Measurements from ENCODE around the gene PCBP3. TPM values are rescaled to one million over a fixed set of nuclear protein-coding genes. Genes with fewer than 3 reads are reported as not detected.

Gene PCBP3
- total RNA-seq, 2 donors from 2014 or later, result 11.6 to 16.5 TPM

GRCh38 chr21:45939521-45940045 lies 296.1 kb downstream of the PCBP3 start:
- Mint-ChIP-seq H3K27ac (no peak overlapping the region), H3K36me3 (ENCODE audit: low read depth) (no peaks in the 10 kb centered on the region), H3K4me1 (no peaks in the 10 kb centered on the region), H3K27me3 (no peaks in the 10 kb centered on the region), H3K9me3 (no peaks in the 10 kb centered on the region), H3K4me3 (no peak overlapping the region)
- no peak for ATAC-seq (replicated peaks)

DNA sequence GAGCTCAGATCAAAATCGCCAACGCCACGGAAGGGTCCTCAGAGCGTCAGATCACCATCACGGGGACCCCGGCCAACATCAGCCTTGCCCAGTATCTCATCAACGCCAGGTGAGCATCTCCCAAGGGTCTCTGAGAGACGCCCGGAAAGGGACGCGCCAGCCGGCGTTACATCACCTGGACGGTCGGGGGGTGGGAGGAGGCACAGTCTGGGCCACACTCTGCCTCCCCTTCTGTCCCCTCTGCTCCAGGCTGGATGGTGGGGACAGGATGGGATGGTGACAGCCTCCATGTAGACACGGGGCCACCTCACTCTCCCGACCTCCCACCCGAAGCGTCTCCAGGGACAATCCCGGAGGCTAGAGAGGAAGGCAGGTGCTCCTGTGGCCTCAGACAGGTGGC lies 296.6 kb downstream of the PCBP3 start:
- Mint-ChIP-seq H3K4me3 (no peak overlapping the region), H3K27ac (no peak overlapping the region), H3K9me3 (no peaks in the 10 kb centered on the region), H3K36me3 (ENCODE audit: low read depth) (no peaks in the 10 kb centered on the region), H3K27me3 (no peaks in the 10 kb centered on the region), H3K4me1 (no peaks in the 10 kb centered on the region)
- no peak for ATAC-seq (replicated peaks)

- Mint-ChIP-seq H3K27me3 (no peaks in the 10 kb centered on the region), H3K4me3 (no peak overlapping the region), H3K4me1 (no peaks in the 10 kb centered on the region), H3K36me3 (ENCODE audit: low read depth) (no peaks in the 10 kb centered on the region), H3K9me3 (no peaks in the 10 kb centered on the region), H3K27ac (no peak overlapping the region)
- no peak for ATAC-seq (replicated peaks)
These were observed 297.3 kb downstream of the PCBP3 start for GRCh38 chr21:45940621-45941337.

DNA sequence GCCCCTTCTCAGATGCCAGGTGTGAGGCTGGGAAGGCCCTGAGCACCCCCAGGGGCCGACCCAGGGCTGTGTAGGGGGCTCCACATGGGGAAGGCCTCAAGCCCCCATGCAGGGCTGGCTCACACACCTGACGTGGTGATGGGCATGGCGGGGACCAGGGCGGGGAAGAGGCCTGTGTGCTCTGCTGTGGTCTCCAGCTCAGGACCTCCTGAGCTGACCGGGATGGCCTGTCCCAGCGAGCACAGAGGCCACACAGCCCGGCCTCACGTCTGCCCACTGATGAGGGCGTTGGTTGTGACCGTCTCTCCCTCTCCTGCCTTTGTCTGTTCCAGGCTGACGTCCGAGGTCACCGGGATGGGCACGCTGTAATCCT lies 297.8 kb downstream of the PCBP3 start:
- Mint-ChIP-seq H3K27me3 (no peaks in the 10 kb centered on the region), H3K9me3 (no peaks in the 10 kb centered on the region), H3K36me3 (ENCODE audit: low read depth) (no peaks in the 10 kb centered on the region), H3K4me3 (no peak overlapping the region), H3K27ac (no peak overlapping the region), H3K4me1 (no peaks in the 10 kb centered on the region)
- no peak for ATAC-seq (replicated peaks)

GRCh38 chr21:45941717-45942546 lies 298.4 kb downstream of the PCBP3 start:
- Mint-ChIP-seq H3K36me3 (ENCODE audit: low read depth) (no peaks in the 10 kb centered on the region), H3K4me3 (no peak overlapping the region), H3K27ac (no peak overlapping the region), H3K27me3 (no peaks in the 10 kb centered on the region), H3K9me3 (no peaks in the 10 kb centered on the region), H3K4me1 (no peaks in the 10 kb centered on the region)
- no peak for ATAC-seq (replicated peaks)

DNA sequence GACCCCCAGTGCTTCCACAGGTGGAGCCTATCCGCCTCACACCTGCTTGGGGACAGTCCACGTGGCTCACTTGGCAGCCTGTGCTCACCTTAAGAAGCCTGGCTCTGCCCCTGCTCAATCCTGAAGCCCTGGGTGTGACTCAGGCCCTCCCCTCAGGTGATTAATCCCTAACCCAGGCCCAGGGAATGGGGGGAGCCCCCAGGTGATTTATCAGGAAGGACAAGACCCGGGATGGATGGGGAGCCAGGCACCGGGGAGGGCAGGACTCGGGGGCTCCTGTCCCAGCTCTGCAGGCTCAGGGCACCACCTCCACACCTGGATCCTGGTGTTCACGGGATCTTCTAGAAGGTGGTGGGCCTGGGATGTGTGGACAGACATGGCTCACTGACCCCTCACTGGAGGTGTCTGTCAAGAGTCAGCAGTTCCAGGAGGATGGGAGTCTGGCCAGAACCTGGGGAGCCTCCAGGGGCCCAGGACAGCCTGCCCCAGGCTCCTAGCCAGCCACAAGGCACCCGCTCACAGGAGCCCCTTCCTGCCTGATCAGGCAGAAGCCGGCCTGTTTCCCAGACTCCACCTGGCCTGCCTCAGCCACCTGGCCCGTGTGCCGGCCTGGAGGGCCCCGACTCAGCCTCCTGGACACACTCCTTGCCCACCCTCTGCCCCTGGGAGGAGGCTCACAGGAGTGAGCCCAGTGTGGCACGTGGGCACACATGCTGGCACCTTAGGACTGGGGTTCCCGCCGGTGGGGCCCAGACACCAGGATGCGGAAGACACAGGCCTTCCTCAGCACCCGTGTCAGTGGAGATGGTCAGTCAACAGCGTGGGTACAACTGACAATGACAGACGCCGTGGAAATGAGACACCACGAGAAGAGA lies 299.5 kb downstream of the PCBP3 start:
- no peaks in the 10 kb centered on the region for H3K36me3 Mint-ChIP-seq (ENCODE audit: low read depth)
- no peaks in the 10 kb centered on the region for H3K4me1 Mint-ChIP-seq
- H3K27me3 Mint-ChIP-seq, result no peaks in the 10 kb centered on the region
- no peaks in the 10 kb centered on the region for H3K9me3 Mint-ChIP-seq
- no peak for ATAC-seq (replicated peaks)
- no peak overlapping the region for H3K4me3 Mint-ChIP-seq
- no peak overlapping the region for H3K27ac Mint-ChIP-seq

DNA sequence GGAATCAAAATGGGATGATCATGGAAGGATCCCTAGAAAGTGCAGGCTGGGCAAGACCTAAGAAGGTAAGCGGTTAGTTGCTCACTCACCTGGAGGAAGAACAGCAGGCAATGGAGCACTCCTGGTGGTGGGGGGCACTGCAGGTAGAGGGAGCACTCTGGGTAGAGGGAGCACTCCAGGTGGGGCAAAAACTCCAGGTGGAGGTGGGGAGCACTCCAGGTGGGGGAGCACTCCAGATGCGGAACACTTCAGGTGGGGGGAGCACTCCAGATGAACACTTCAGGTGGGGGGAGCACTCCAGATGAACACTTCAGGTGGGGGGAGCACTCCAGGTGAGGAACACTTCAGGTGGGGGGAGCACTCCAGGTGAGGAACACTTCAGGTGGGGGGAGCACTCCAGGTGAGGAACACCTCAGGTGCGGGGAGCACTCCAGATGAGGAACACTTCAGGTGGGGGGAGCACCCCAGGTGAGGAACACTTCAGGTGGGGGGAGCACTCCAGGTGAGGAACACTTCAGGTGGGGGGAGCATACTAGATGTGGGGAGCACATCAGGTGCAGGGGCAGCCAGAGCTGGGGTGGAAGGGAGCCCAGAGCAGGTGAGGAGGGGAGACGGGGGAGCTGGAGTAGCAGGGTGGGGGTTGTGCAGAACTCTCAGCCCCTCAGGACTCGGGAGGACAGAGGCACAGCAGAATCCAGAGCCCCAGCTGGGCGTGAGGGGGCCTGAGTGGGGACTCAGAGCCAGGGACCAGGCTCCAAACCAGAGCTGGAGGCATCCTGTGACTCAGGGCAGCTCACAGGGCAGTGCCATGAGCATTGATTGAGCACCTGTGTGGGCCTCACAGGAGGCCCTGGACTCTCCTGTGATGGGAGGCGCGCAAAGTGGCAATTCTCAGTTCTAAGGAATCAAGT lies 300.4 kb downstream of the PCBP3 start:
- Mint-ChIP-seq H3K27ac (no peak overlapping the region), H3K4me3 (no peak overlapping the region), H3K4me1 (no peaks in the 10 kb centered on the region), H3K27me3 (peaks cover 4% of the 10 kb centered on the region), H3K9me3 (no peaks in the 10 kb centered on the region), H3K36me3 (ENCODE audit: low read depth) (no peaks in the 10 kb centered on the region)
- no peak for ATAC-seq (replicated peaks)

GRCh38 chr21:45944601-45945000 lies 301.1 kb downstream of the PCBP3 start:
- Mint-ChIP-seq H3K27me3 (peaks cover 4% of the 10 kb centered on the region), H3K4me3 (no peak overlapping the region), H3K9me3 (no peaks in the 10 kb centered on the region), H3K27ac (no peak overlapping the region), H3K4me1 (no peaks in the 10 kb centered on the region), H3K36me3 (ENCODE audit: low read depth) (no peaks in the 10 kb centered on the region)
- no peak for ATAC-seq (replicated peaks)

GRCh38 chr21:45945066-45945867 lies 301.7 kb downstream of the PCBP3 start:
- Mint-ChIP-seq H3K4me1 (no peaks in the 10 kb centered on the region), H3K9me3 (no peaks in the 10 kb centered on the region), H3K36me3 (ENCODE audit: low read depth) (no peaks in the 10 kb centered on the region), H3K27me3 (peaks cover 4% of the 10 kb centered on the region), H3K27ac (no peak overlapping the region), H3K4me3 (no peak overlapping the region)
- no peak for ATAC-seq (replicated peaks)

DNA sequence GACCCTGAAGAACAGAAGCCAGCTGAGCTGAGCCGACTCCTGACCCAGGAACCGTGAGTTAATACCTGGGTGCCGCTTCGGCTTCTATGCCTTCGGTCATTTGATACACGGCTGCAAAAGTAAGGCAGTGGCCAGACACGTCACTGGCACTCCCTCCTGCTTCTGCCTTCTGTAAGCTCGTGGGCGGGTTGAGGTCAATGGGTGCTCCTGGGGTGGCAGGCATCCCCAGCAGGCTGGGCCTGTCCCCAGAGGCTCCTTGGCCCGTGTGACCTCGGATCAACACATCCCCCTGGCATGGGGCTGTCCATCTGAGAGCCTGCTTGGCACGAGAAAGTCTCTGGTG lies 302.3 kb downstream of the PCBP3 start:
- Mint-ChIP-seq H3K36me3 (ENCODE audit: low read depth) (no peaks in the 10 kb centered on the region), H3K4me3 (no peak overlapping the region), H3K4me1 (no peaks in the 10 kb centered on the region), H3K9me3 (no peaks in the 10 kb centered on the region), H3K27me3 (peaks cover 6% of the 10 kb centered on the region), H3K27ac (no peak overlapping the region)
- ATAC-seq (replicated peaks), result no peak

- no peak overlapping the region for H3K27ac Mint-ChIP-seq
- H3K4me3 Mint-ChIP-seq, result no peak overlapping the region
- no peak for ATAC-seq (replicated peaks)
- H3K36me3 Mint-ChIP-seq (ENCODE audit: low read depth), result no peaks in the 10 kb centered on the region
- H3K4me1 Mint-ChIP-seq, result no peaks in the 10 kb centered on the region
- H3K9me3 Mint-ChIP-seq, result no peaks in the 10 kb centered on the region
- H3K27me3 Mint-ChIP-seq, result peaks cover 9% of the 10 kb centered on the region
These were observed 303.8 kb downstream of the PCBP3 start for GRCh38 chr21:45947296-45947695.

GRCh38 chr21:45947716-45948255 lies 304.3 kb downstream of the PCBP3 start:
- H3K27ac Mint-ChIP-seq, result no peak overlapping the region
- no peak for ATAC-seq (replicated peaks)
- H3K4me3 Mint-ChIP-seq, result no peak overlapping the region
- peaks cover 13% of the 10 kb centered on the region for H3K27me3 Mint-ChIP-seq
- no peaks in the 10 kb centered on the region for H3K4me1 Mint-ChIP-seq
- no peaks in the 10 kb centered on the region for H3K36me3 Mint-ChIP-seq (ENCODE audit: low read depth)
- no peaks in the 10 kb centered on the region for H3K9me3 Mint-ChIP-seq

GRCh38 chr21:45948576-45949141 lies 305.1 kb downstream of the PCBP3 start:
- Mint-ChIP-seq H3K36me3 (ENCODE audit: low read depth) (no peaks in the 10 kb centered on the region), H3K27me3 (peaks cover 18% of the 10 kb centered on the region), H3K4me1 (no peaks in the 10 kb centered on the region), H3K4me3 (no peak overlapping the region), H3K27ac (no peak overlapping the region), H3K9me3 (no peaks in the 10 kb centered on the region)
- no peak for ATAC-seq (replicated peaks)
